ENCODE data around the gene HAUS3.

Gene HAUS3

GRCh38 chr4:2253160-2254084 lies 11.5 kb upstream of the HAUS3 start:
- TF ChIP-seq PATZ1 (CRISPR knock-in tag; IDR thresholded peaks at IDR 0.05; ENCODE audit: borderline replicate concordance) (no peak), ZFP30 (CRISPR knock-in tag; IDR thresholded peaks at IDR 0.05) (no peak), CREB5 (CRISPR knock-in tag; IDR thresholded peaks at IDR 0.05; ENCODE audit: low read depth) (no peak), ZC3H10 (CRISPR knock-in tag; IDR thresholded peaks at IDR 0.05) (no peak), ZFP3 (CRISPR knock-in tag; IDR thresholded peaks at IDR 0.05) (no peak), PPARA (CRISPR knock-in tag; IDR thresholded peaks at IDR 0.05; ENCODE audit: borderline replicate concordance) (no peak), RARB (CRISPR knock-in tag; IDR thresholded peaks at IDR 0.05) (no peak), ESRRG (CRISPR knock-in tag; IDR thresholded peaks at IDR 0.05) (no peak), TCF4 (CRISPR knock-in tag; IDR thresholded peaks at IDR 0.05; ENCODE audit: borderline replicate concordance) (no peak), ZNF70 (CRISPR knock-in tag; IDR thresholded peaks at IDR 0.05) (no peak), TOX (CRISPR knock-in tag; IDR thresholded peaks at IDR 0.05; ENCODE audit: borderline replicate concordance) (no peak), TSHZ2 (CRISPR knock-in tag; IDR thresholded peaks at IDR 0.05) (no peak), ZNF565 (CRISPR knock-in tag; conservative IDR thresholded peaks at IDR 0.05; ENCODE audit: low read depth) (no peak), SNAI2 (CRISPR knock-in tag; IDR thresholded peaks at IDR 0.05) (no peak), BACH2 (CRISPR knock-in tag; IDR thresholded peaks at IDR 0.05; ENCODE audit: borderline replicate concordance) (no peak), GLIS3 (CRISPR knock-in tag; IDR thresholded peaks at IDR 0.05) (no peak), ZNF8 (CRISPR knock-in tag; IDR thresholded peaks at IDR 0.05) (no peak), CSDC2 (CRISPR knock-in tag; IDR thresholded peaks at IDR 0.05) (no peak)
- TF ChIP-seq, protein P1, sequence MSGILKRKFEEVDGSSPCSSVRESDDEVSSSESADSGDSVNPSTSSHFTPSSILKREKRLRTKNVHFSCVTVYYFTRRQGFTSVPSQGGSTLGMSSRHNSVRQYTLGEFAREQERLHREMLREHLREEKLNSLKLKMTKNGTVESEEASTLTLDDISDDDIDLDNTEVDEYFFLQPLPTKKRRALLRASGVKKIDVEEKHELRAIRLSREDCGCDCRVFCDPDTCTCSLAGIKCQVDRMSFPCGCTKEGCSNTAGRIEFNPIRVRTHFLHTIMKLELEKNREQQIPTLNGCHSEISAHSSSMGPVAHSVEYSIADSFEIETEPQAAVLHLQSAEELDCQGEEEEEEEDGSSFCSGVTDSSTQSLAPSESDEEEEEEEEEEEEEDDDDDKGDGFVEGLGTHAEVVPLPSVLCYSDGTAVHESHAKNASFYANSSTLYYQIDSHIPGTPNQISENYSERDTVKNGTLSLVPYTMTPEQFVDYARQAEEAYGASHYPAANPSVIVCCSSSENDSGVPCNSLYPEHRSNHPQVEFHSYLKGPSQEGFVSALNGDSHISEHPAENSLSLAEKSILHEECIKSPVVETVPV (CRISPR knock-in tag; IDR thresholded peaks at IDR 0.05): no peak
- ATAC-seq: no peak

DNA sequence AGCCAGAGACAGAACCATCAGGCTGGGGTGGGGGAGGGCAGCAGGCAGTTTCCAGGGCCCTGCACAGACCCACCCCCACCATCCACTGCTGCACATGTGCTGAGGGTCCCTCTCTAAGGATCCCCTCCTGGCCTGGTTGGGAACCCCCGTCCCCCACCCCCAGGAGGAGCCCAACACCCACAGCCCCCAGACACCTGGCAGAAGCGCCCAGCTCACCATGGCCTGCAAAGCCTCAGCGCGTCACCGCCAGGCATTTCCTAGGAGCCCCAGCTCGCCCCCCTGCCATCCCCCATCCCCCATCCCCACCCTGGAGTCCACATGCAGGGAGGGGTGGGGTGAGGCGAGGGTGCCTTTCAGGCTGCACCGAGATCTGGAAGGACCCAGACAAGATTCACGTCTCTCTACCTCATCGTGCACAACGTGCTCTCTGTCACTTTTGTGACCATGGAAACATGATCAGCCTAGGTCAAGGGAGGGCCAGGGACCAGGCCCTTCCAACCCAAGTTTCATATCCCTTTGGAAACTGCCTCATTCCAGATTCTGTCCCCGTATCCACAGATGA lies 10.7 kb upstream of the HAUS3 start:
- TF ChIP-seq PATZ1 (CRISPR knock-in tag; IDR thresholded peaks at IDR 0.05; ENCODE audit: borderline replicate concordance) (no peak), GLIS3 (CRISPR knock-in tag; IDR thresholded peaks at IDR 0.05) (no peak), CSDC2 (CRISPR knock-in tag; IDR thresholded peaks at IDR 0.05) (no peak), ZC3H10 (CRISPR knock-in tag; IDR thresholded peaks at IDR 0.05) (no peak)
- ATAC-seq: no peak

All from SK-N-SH treated with all-trans-retinoic acid at 6 μM for 48 hours (cell line).